Bronchial epithelial cell (primary cell): ENCODE results near the gene HSD17B1. TPM values are rescaled to one million over a fixed set of nuclear protein-coding genes. Genes with fewer than 3 reads are reported as not detected.
A peak's percentile ranks its signal among the peaks of the same experiment; 100 is the strongest.

Experiments used
- DNase-seq: peaks from one replicate; pipeline ENCODE4 v3.0.0-alpha.2; 2010; ENCODE audit warnings: low read depth
- FAIRE-seq: peaks from 2 replicates; lab custom pipeline; 2011; peaks lifted over from hg19 to GRCh38; lab: Jason Lieb, UNC
- H3K27me3 ChIP-seq: 2 replicates; pipeline ENCODE4 v1.5.1; 2011; ENCODE audit warnings: low read length; ENCODE audit not compliant: control insufficient read depth, insufficient read depth
- H3K36me3 ChIP-seq: 2 replicates; pipeline ENCODE4 v1.5.1; 2011; ENCODE audit warnings: low read length; ENCODE audit not compliant: control insufficient read depth, insufficient read depth
- H3K4me3 ChIP-seq: 2 replicates; pipeline ENCODE4 v1.5.1; 2011; ENCODE audit warnings: mild to moderate bottlenecking, low read depth, low read length, control low read depth
- CTCF ChIP-seq: IDR thresholded peaks from 2 replicates; pipeline ENCODE4 v1.5.1; 2011; ENCODE audit warnings: mild to moderate bottlenecking, moderate library complexity, low read length, control low read depth, inconsistent platforms; ENCODE audit not compliant: insufficient read depth, severe bottlenecking
- total RNA-seq: library from RNA; depleted of rRNA; stranded (reverse); fragments of >200 nt; gene quantifications from 2 replicates; pipeline ENCODE4 v1.2.1, GENCODE V29; 2014

HSD17B1 gene
- total RNA-seq, 1 donor from 2014 or later, result 7.4 TPM

DNA sequence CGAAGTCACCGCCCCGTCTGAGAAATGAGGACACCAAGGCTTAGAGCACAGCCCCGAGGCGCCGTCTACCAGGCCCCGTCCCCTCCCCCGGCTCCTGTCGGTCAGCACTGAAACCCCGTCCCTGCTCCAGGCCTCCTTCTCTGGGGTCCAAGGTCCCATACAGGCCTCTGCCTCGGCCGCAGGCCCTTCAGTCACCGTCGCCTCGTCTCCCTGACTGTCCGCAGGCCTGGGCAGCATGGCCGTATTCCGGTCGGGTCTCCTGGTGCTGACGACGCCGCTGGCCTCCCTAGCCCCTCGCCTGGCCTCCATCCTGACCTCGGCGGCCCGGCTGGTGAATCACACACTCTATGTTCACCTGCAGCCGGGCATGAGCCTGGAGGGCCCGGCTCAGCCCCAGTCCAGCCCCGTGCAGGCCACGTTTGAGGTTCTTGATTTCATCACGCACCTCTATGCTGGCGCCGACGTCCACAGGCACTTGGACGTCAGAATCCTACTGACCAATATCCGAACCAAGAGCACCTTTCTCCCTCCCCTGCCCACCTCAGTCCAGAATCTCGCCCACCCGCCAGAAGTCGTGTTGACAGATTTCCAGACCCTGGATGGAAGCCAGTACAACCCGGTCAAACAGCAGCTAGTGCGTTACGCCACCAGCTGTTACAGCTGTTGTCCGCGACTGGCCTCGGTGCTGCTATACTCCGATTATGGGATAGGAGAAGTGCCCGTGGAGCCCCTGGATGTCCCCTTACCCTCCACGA, 9.8 kb downstream of the HSD17B1 start:
- no peak for DNase-seq

DNA sequence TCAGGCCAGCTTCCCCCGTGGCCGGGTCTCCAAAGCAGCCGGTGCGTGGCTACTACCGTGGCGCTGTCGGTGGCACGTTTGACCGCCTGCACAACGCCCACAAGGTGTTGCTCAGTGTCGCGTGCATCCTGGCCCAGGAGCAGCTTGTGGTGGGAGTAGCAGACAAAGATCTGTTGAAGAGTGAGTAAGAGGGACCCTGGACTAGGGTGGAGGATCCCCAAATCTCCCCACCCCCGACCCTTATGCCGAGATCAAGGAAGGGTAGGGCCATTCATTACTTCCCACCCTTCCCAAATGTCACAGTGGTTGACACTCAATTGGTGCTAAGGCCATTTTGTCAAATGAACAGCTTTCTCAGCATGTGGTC, 10.4 kb downstream of the HSD17B1 start:
- FAIRE-seq (no peak), DNase-seq (no peak)
- Histone ChIP-seq H3K36me3 (peaks cover 26% of the 10 kb centered on the region), H3K4me3 (peak overlapping the region; percentile 95), H3K27me3 (no peaks in the 10 kb centered on the region)
- TF ChIP-seq CTCF, result no peak

More for the DNA sequence above, 9.8 kb downstream of the HSD17B1 start:
- no peak for TF ChIP-seq CTCF
- Histone ChIP-seq H3K27me3 (no peaks in the 10 kb centered on the region), H3K36me3 (peaks cover 26% of the 10 kb centered on the region), H3K4me3 (peak overlapping the region; percentile 95)
- FAIRE-seq, result no peak

DNA sequence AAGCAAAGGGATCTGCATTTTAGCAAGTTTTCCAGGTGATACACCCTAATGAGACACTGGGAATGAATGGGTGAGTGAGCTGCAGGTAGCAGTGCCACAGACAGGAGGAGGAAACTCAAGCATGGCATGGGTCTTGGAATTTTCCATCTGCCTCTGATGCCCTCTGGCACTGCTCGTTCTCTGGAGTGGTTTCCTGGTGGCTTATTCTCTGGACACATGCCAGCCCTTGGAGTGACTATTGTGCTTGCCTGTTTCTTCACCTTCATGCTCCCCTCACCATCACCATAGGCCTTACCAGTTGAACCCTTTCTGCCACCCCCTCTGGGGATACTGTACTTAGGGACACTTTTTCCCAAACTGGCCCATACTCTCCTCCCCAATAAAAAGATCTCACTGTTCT, 10.8 kb downstream of the HSD17B1 start:
- peak overlapping the region; percentile 95 for H3K4me3 ChIP-seq
- FAIRE-seq, result no peak
- no peak for TF ChIP-seq CTCF

DNA sequence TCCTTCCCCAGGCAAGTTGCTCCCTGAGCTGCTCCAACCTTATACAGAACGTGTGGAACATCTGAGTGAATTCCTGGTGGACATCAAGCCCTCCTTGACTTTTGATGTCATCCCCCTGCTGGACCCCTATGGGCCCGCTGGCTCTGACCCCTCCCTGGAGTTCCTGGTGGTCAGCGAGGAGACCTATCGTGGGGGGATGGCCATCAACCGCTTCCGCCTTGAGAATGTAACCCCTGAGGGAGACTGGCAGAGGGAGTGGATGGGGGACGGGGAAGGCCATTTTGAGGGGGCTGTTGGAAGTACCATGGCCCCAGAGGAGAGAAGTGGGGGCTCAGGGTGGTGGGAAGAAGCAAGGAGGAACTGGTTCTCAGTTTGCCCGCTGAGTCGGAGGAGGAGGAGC, 11.2 kb downstream of the HSD17B1 start:
- no peak for DNase-seq
- Histone ChIP-seq H3K4me3 (no peak overlapping the region), H3K36me3 (peaks cover 33% of the 10 kb centered on the region), H3K27me3 (no peaks in the 10 kb centered on the region)
- no peak for FAIRE-seq
- no peak for TF ChIP-seq CTCF

More for the DNA sequence above, 10.8 kb downstream of the HSD17B1 start:
- DNase-seq, result peak; percentile 33
- H3K27me3 ChIP-seq, result no peaks in the 10 kb centered on the region
- H3K36me3 ChIP-seq, result peaks cover 29% of the 10 kb centered on the region

DNA sequence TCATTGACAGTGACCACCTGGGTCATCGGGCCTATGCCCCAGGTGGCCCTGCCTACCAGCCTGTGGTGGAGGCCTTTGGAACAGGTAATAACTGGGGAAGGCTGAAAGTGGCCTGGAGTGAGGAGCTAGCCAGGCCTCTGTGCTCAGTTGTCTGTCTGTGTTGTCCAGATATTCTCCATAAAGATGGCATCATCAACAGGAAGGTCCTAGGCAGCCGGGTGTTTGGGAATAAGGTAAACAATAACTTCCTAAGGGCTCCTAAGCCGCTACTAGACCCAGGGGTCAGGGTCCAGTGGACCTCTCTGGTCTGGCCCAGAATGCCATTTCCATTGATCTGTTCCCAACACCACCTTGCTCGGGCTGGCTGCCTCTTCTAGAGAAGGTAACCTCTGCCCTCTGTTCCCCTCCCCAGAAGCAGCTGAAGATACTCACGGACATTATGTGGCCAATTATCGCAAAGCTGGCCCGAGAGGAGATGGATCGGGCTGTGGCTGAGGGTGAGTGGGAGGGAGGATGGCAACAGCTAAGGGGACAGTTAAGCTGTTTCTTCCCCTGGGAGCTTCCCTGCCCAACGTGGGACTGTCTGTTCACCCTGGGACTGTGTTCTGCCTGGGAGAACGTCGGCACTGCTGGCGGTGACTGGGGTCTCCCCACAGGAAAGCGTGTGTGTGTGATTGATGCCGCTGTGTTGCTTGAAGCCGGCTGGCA, 12.2 kb downstream of the HSD17B1 start:
- DNase-seq (no peak), FAIRE-seq (no peak)
- H3K4me3 ChIP-seq, result no peak overlapping the region
- H3K36me3 ChIP-seq, result peaks cover 41% of the 10 kb centered on the region
- TF ChIP-seq CTCF, result no peak
- H3K27me3 ChIP-seq, result no peaks in the 10 kb centered on the region
